ENCODE data around the gene AQP11.

DNA sequence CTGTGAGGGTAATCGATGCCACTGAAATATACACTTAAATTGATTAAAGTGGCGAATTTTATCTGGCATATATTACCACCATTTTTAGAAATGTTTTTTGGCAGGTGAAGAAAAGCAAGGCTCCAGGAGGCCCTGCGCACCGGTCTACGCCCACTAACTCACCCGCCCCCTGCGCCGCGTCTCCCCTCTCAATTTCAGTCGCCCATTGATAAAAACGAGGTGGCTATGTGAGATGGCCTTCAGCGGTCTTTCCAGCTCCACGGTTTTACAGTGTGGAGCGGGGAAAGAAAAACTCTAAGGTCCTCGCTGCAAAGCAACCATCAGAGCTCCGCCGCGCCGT, 602 bp upstream of the AQP11 start:
- TF ChIP-seq, protein P1, sequence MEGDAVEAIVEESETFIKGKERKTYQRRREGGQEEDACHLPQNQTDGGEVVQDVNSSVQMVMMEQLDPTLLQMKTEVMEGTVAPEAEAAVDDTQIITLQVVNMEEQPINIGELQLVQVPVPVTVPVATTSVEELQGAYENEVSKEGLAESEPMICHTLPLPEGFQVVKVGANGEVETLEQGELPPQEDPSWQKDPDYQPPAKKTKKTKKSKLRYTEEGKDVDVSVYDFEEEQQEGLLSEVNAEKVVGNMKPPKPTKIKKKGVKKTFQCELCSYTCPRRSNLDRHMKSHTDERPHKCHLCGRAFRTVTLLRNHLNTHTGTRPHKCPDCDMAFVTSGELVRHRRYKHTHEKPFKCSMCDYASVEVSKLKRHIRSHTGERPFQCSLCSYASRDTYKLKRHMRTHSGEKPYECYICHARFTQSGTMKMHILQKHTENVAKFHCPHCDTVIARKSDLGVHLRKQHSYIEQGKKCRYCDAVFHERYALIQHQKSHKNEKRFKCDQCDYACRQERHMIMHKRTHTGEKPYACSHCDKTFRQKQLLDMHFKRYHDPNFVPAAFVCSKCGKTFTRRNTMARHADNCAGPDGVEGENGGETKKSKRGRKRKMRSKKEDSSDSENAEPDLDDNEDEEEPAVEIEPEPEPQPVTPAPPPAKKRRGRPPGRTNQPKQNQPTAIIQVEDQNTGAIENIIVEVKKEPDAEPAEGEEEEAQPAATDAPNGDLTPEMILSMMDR (IDR thresholded peaks at IDR 0.05) = no peak
- TF ChIP-seq POLR2A (IDR thresholded peaks at IDR 0.05) = no peak
